Activated naive CD4-positive, alpha-beta T cell treated with anti-CD3 and anti-CD28 coated beads, Interleukin-2, amount 50 U/mL, for 24 hours (primary cell): ENCODE results near the gene SLC5A10.
"Not testable (repeated sequence)": the region's sequence is repeated elsewhere in the genome, so short reads cannot be mapped to it uniquely, and the experiment has no call there.

Source experiments
- H3K27ac Mint-ChIP-seq: one replicate; pipeline ENCODE4 v1.8.0; 2021; ENCODE audit warnings: mild to moderate bottlenecking, mixed read lengths
- H3K27me3 Mint-ChIP-seq: one replicate; pipeline ENCODE4 v1.8.0; 2021; ENCODE audit warnings: mixed read lengths
- H3K36me3 Mint-ChIP-seq: one replicate; pipeline ENCODE4 v1.8.0; 2021; ENCODE audit warnings: mixed read lengths
- H3K4me1 Mint-ChIP-seq: one replicate; pipeline ENCODE4 v1.8.0; 2021; ENCODE audit warnings: mixed read lengths
- H3K4me3 Mint-ChIP-seq: one replicate; pipeline ENCODE4 v1.8.0; 2021; ENCODE audit warnings: mild to moderate bottlenecking, mixed read lengths
- H3K9me3 Mint-ChIP-seq: one replicate; pipeline ENCODE4 v1.8.0; 2021; ENCODE audit warnings: mixed read lengths

SLC5A10 gene

DNA sequence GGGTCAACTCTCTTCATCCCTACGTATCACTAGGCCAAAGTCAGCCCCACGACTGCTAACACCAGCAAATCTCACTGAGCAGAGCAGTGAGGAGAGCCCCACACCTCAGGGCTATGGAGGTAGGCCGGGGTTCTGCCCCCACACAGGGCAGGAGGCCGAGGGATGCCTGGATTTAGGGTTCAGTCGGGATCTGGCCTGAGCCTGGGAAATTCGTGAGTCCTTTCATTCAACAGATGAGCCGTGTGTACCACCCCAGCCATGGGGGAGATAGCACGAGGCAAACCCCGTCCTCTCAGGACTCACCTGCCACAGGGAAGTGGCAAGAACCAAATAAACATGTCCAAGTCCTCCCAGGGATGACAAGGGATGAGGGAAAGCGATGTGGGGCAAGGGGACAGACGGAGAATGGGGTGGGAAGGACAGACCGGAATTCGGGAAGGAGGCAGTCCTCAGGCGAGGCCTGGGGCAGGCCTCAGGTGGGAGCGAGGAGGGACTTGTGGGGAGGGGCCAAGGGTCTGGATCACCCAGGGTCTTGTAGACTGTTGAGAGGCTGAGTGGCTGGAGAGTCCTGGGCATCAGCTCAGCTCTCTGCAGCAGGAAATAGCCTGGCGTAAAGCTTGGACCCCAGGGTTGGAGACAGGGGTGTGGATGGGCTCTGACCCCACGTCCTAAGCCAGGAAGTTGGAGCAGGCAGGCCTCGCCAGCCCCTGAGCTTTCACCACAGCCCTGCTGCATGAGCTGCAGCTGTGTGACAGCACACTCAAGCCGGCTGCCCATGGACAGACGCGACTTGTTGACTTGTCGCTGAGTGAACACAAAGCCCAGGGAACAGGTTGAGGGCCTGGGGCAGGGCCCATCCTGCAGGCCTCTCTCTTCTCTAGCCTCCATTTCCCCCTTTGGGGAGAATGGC lies 60.5 kb downstream of the SLC5A10 start:
- H3K27me3 Mint-ChIP-seq, result no peaks in the 10 kb centered on the region
- peak overlapping the region; percentile 80 for H3K27ac Mint-ChIP-seq
- no peak overlapping the region for H3K4me3 Mint-ChIP-seq
- H3K4me1 Mint-ChIP-seq, result peaks cover 8% of the 10 kb centered on the region
- H3K36me3 Mint-ChIP-seq, result no peaks in the 10 kb centered on the region
- no peaks in the 10 kb centered on the region for H3K9me3 Mint-ChIP-seq

- no peaks in the 10 kb centered on the region for H3K27me3 Mint-ChIP-seq
Observed at GRCh38 chr17:19013226-19013625, 61.3 kb downstream of the SLC5A10 start.

DNA sequence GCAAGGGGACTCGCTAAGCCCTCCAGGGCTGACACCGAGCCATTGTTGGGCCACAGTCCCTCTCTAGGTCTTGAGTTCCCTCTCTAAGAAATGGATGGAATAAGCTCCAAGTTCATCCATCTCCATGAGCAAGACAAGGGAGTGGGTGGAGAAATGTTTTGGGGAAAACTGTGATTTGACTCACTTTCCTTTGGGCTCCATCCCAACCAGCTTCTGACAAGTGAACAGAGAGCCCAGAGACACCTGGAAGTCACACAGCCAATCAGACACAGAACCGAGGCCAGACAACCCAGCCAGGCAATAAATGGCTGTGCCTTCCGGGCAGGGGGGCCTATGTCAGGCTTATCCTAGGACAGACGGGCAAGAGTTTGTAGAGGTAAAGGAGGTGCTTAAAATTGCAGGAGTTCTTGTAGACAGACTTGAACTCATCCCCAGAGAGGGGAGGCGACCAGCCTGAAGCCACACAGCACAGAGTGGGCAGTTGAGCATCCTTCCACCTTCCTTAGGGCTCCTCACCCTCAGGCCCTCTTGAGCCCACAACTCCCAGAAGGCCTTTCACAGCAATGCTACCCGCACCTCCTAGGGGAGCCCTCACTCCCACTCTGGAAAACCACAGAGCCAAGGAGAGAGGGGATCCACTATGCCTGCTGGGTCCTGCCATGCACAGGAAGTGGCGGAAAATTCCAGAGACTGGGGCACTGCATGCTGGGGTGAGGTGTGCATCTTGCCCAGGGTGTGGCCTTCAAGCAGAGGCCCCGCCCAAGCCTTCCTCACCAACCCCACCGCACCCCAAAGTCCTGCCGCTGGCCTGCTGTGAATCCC lies 62.1 kb downstream of the SLC5A10 start:
- Mint-ChIP-seq H3K27me3 (no peaks in the 10 kb centered on the region), H3K4me1 (peaks cover 14% of the 10 kb centered on the region), H3K36me3 (no peaks in the 10 kb centered on the region), H3K27ac (no peak overlapping the region), H3K9me3 (no peaks in the 10 kb centered on the region), H3K4me3 (no peak overlapping the region)

More at GRCh38 chr17:19013226-19013625, 61.3 kb downstream of the SLC5A10 start:
- Mint-ChIP-seq H3K9me3 (no peaks in the 10 kb centered on the region), H3K4me1 (peaks cover 11% of the 10 kb centered on the region), H3K4me3 (no peak overlapping the region), H3K36me3 (no peaks in the 10 kb centered on the region), H3K27ac (no peak overlapping the region)

DNA sequence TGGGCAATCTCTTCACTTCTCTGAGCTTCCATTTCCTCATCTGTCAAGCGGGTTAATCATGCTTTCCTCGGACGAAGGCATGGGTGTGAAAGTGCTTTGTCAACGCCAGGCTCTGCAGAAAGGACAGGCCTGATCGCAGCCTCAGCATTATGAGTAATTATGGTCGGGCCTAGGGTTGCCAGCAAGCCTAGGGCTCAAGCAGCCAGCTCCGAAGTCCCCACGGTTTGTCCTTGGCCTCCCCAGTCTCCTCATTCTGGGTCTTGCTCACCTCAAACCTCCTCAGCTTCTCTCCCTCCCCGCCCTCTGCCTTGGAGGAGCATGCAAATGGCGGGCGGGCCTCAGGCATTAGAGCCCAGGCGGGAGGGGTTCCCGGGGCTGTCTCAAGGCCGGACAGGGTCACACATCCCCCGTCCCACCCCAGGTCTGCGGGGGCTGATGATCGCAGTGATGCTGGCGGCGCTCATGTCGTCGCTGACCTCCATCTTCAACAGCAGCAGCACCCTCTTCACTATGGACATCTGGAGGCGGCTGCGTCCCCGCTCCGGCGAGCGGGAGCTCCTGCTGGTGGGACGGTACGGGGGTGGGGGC lies 62.8 kb downstream of the SLC5A10 start:
- H3K27me3 Mint-ChIP-seq, result no peaks in the 10 kb centered on the region
- H3K27ac Mint-ChIP-seq, result no peak overlapping the region
- no peaks in the 10 kb centered on the region for H3K9me3 Mint-ChIP-seq
- no peaks in the 10 kb centered on the region for H3K36me3 Mint-ChIP-seq
- no peak overlapping the region for H3K4me3 Mint-ChIP-seq
- peaks cover 16% of the 10 kb centered on the region for H3K4me1 Mint-ChIP-seq

DNA sequence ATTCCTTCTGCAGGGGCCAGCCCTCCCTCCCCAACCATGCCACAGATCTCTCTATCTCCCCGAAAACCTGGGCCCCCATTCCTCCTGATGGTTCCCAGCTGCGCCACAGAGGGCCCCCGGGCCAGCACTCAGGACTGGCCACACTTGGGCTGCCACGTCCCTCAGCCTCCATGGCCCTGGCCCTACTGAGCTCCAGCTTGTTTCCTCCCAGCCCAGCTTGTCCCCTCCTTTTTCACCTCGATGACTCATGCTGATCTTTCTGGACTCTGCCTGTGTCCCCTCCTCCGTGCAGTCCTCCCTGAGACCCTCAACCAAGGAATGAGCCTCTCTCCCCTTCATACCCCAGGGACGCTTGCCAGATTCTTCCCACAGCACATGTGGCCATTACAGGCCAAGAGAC lies 63.5 kb downstream of the SLC5A10 start:
- no peaks in the 10 kb centered on the region for H3K9me3 Mint-ChIP-seq
- no peak overlapping the region for H3K27ac Mint-ChIP-seq

GRCh38 chr17:19016297-19016696 lies 64.3 kb downstream of the SLC5A10 start:
- Mint-ChIP-seq H3K9me3 (no peaks in the 10 kb centered on the region), H3K27ac (no peak overlapping the region), H3K36me3 (no peaks in the 10 kb centered on the region), H3K4me3 (no peak overlapping the region), H3K27me3 (no peaks in the 10 kb centered on the region), H3K4me1 (peaks cover 20% of the 10 kb centered on the region)

More for the DNA sequence above, 63.5 kb downstream of the SLC5A10 start:
- peaks cover 20% of the 10 kb centered on the region for H3K4me1 Mint-ChIP-seq
- no peak overlapping the region for H3K4me3 Mint-ChIP-seq
- no peaks in the 10 kb centered on the region for H3K36me3 Mint-ChIP-seq
- H3K27me3 Mint-ChIP-seq, result no peaks in the 10 kb centered on the region

DNA sequence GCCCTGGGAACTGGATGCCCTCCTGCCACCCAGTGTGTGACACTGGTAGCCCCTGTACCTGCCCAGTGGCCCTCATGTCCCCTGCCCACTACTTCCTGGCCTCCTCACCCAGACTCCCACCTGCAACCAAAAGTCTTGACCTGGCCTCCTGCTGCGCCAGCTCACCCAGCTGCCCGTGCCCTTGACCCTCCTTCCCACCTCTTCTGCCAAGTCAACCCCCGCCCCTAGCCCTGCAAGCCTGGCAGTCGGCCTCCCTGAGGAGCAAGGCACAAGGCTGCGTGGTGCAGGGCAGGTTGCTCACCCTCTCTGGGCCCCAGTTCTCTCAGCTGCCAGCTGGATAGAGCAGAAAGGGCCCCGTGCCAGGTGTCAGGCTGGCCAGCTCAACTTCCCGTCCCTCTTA lies 64.9 kb downstream of the SLC5A10 start:
- H3K4me3 Mint-ChIP-seq, result no peak overlapping the region

GRCh38 chr17:19017401-19017800 lies 65.4 kb downstream of the SLC5A10 start:
- Mint-ChIP-seq H3K4me1 (peaks cover 21% of the 10 kb centered on the region), H3K4me3 (no peak overlapping the region), H3K27ac (no peak overlapping the region), H3K36me3 (no peaks in the 10 kb centered on the region), H3K27me3 (no peaks in the 10 kb centered on the region), H3K9me3 (no peaks in the 10 kb centered on the region)

More for the DNA sequence above, 64.9 kb downstream of the SLC5A10 start:
- H3K9me3 Mint-ChIP-seq, result no peaks in the 10 kb centered on the region
- H3K27ac Mint-ChIP-seq, result peak overlapping the region; percentile 90
- H3K4me1 Mint-ChIP-seq, result peaks cover 20% of the 10 kb centered on the region
- H3K27me3 Mint-ChIP-seq, result no peaks in the 10 kb centered on the region
- H3K36me3 Mint-ChIP-seq, result no peaks in the 10 kb centered on the region

- H3K4me1 Mint-ChIP-seq, result peaks cover 27% of the 10 kb centered on the region
- no peak overlapping the region for H3K4me3 Mint-ChIP-seq
- no peak overlapping the region for H3K27ac Mint-ChIP-seq
- H3K36me3 Mint-ChIP-seq, result no peaks in the 10 kb centered on the region
- no peaks in the 10 kb centered on the region for H3K27me3 Mint-ChIP-seq
- H3K9me3 Mint-ChIP-seq, result no peaks in the 10 kb centered on the region
Observed at GRCh38 chr17:19017804-19018599, 66.0 kb downstream of the SLC5A10 start.

DNA sequence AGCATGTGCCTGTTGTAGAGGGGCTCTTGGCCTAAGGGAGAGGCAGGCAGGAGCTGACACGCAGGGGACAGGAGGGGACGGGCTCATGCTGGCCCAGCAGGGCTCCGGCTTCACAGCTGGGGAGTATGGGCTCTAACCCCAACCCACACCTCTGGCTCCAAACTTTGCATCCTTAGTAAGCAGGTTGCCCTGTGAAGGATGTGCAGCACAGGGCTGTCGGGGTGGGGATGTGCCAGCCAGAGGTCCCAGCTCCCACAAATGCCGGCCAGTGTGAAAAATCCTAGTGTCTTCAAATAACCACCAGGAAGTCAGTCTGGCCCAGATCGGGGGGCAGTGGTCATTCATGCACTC lies 66.6 kb downstream of the SLC5A10 start:
- H3K27me3 Mint-ChIP-seq, result no peaks in the 10 kb centered on the region
- no peaks in the 10 kb centered on the region for H3K36me3 Mint-ChIP-seq
- no peak overlapping the region for H3K4me3 Mint-ChIP-seq
- H3K4me1 Mint-ChIP-seq, result peaks cover 28% of the 10 kb centered on the region
- no peak overlapping the region for H3K27ac Mint-ChIP-seq
- H3K9me3 Mint-ChIP-seq, result no peaks in the 10 kb centered on the region

DNA sequence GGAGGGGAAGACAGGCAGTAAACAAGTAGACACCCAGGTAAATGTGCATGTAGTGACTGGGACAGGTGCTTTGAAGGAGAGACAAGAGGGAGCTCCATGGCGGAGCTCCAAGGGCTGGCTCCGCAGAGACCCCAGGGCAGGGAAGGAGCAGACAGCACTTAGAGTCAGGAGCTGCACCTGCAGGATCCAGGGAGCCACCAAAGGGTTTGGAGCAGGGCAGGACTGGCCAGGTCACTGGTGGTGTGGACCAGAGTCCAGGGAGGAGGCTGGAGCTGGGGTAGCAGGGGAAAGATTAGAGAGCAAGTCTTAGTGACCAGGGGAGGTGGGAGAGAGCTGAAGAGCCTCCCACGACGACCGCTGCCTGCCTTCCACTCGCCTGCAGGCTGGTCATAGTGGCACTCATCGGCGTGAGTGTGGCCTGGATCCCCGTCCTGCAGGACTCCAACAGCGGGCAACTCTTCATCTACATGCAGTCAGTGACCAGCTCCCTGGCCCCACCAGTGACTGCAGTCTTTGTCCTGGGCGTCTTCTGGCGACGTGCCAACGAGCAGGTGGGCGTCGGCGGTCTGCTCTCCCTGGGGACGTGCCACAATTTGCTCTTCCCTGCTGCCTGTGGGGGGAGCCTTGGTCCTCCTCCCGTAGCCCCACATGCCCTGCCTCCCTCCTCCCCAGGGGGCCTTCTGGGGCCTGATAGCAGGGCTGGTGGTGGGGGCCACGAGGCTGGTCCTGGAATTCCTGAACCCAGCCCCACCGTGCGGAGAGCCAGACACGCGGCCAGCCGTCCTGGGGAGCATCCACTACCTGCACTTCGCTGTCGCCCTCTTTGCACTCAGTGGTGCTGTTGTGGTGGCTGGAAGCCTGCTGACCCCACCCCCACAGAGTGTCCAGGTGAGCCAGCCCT lies 67.3 kb downstream of the SLC5A10 start:
- Mint-ChIP-seq H3K4me1 (peaks cover 35% of the 10 kb centered on the region), H3K27ac (peak overlapping the region; percentile 47), H3K27me3 (no peaks in the 10 kb centered on the region), H3K4me3 (no peak overlapping the region), H3K36me3 (no peaks in the 10 kb centered on the region), H3K9me3 (no peaks in the 10 kb centered on the region)

GRCh38 chr17:19020016-19020415 lies 68.1 kb downstream of the SLC5A10 start:
- H3K36me3 Mint-ChIP-seq, result peaks cover 2% of the 10 kb centered on the region
- H3K4me3 Mint-ChIP-seq, result no peak overlapping the region
- peak overlapping the region; percentile 77 for H3K27ac Mint-ChIP-seq
- H3K9me3 Mint-ChIP-seq, result no peaks in the 10 kb centered on the region
- H3K4me1 Mint-ChIP-seq, result peaks cover 42% of the 10 kb centered on the region
- no peaks in the 10 kb centered on the region for H3K27me3 Mint-ChIP-seq

DNA sequence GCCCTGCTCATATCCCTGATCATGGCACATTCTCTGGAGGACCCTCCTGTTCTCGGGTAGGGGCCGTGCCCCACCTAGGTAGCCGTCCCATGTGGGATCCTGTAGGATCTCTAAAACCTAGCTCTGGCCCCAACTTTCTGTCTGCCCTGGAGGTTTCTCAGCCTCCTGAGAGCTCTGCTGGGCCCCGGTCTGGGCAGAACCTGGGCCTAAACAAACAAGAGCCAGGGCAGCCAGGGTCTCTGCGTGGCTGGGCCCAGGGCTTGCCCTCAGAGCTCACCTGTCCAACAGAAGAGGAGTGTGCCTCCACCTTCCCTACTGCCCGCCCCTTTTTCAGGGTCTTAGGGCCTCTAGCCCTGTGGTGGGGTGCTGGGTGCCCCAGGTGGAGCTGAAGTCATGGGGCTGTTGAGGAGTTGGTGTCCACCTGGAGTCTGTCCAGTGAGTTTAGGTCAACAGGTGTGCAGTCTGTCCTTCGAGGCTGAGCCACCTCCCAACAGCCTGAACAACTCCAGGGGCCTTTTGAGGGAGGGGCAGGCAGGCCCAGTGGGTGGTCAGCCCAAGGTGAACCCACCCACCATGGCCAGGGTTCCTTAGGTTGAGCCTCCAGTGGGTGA lies 69.2 kb downstream of the SLC5A10 start:
- not testable (repeated sequence) for H3K36me3 Mint-ChIP-seq, H3K27me3 Mint-ChIP-seq, H3K4me3 Mint-ChIP-seq, H3K9me3 Mint-ChIP-seq, H3K27ac Mint-ChIP-seq
- peaks cover 43% of the 10 kb centered on the region for H3K4me1 Mint-ChIP-seq

DNA sequence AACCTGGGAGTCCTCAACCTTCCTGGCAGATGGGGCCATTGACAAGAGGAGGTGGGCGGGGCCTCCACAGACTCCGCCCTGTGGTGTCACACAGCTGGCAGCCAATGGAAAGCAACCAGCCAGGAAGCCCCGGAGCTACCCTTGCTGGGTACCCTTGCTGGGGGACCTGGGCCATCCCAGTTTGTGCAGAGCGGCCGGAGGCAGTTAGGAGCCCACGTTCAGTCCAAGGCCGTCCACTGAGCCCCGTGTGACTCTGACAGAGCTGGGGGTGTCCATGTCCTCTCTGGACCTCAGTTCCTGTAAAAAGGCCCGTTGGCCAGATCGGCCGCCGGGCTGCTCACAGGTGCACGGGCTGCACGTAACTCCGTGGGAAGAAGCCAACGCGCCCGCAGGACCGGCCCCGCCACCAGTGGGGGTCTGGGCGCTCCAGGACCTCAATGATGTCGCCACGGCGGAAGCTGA lies 69.7 kb downstream of the SLC5A10 start:
- H3K9me3 Mint-ChIP-seq, result no peaks in the 10 kb centered on the region
- H3K27ac Mint-ChIP-seq, result no peak overlapping the region
- peaks cover 2% of the 10 kb centered on the region for H3K36me3 Mint-ChIP-seq
- H3K4me1 Mint-ChIP-seq, result peaks cover 42% of the 10 kb centered on the region
- H3K27me3 Mint-ChIP-seq, result no peaks in the 10 kb centered on the region
- H3K4me3 Mint-ChIP-seq, result no peak overlapping the region
